PFSK-1 (cell line): ENCODE data around the gene KCNC3.

Experiments
- FOXP2 ChIP-seq: optimal IDR thresholded peaks from 2 replicates; pipeline ENCODE3; 2011; ENCODE audit warnings: borderline replicate concordance, control low read depth, inconsistent platforms; ENCODE audit not compliant: insufficient read depth; ENCODE audit errors: extremely low read length, extremely low read depth
- POLR2AphosphoS5 ChIP-seq: IDR thresholded peaks from 2 replicates; pipeline ENCODE4 v1.6.1; 2012; ENCODE audit warnings: low read depth, mild to moderate bottlenecking, control low read depth, low read length, moderate library complexity
- SIN3A ChIP-seq: IDR thresholded peaks from 2 replicates; pipeline ENCODE4 v1.6.1; 2012; ENCODE audit warnings: mild to moderate bottlenecking, low read length, moderate library complexity, borderline replicate concordance; ENCODE audit not compliant: insufficient read depth
- TAF1 ChIP-seq: IDR thresholded peaks from 2 replicates; pipeline ENCODE4 v1.6.1; 2012; ENCODE audit warnings: low read length, control low read depth, borderline replicate concordance; ENCODE audit not compliant: insufficient read depth
- TF ChIP-seq, protein P1 (sequence below), 2 experiments: IDR thresholded peaks; 2 replicates each; pipeline versions ENCODE4 v1.6.1 to v1.8.0; 2011 to 2012; ENCODE audit warnings: low read depth in 2 of 2, low read length in 2 of 2, control low read depth in 1 of 2, inconsistent platforms in 1 of 2, mild to moderate bottlenecking in 1 of 2, moderate library complexity in 1 of 2; ENCODE audit not compliant: insufficient read depth in 1 of 2

Gene KCNC3

DNA sequence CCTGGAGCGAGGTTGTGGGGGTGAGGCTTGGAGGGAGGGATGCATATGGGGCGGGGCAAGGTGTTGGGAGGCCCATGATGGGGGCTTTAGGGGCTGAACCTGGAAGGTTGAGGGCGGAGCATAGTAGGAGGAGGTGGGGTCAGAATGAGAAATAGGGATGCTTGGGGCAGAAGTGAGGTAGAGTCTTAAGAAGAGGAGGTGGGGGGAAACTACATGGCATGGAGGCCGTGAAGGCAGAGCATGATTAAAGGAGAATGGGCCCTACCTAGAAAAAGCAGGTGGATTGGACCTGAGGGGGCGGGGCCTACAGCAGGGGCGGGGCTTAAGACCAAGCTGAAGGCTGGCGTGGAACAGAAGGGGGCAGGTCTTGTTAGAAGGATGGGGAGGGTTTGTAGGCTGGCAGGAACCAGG lies 47.9 kb upstream of the KCNC3 start:
- no peak for TF ChIP-seq TAF1
- no peak for TF ChIP-seq FOXP2
- TF ChIP-seq SIN3A: no peak
- no peak for TF ChIP-seq POLR2AphosphoS5
- TF ChIP-seq, protein P1, sequence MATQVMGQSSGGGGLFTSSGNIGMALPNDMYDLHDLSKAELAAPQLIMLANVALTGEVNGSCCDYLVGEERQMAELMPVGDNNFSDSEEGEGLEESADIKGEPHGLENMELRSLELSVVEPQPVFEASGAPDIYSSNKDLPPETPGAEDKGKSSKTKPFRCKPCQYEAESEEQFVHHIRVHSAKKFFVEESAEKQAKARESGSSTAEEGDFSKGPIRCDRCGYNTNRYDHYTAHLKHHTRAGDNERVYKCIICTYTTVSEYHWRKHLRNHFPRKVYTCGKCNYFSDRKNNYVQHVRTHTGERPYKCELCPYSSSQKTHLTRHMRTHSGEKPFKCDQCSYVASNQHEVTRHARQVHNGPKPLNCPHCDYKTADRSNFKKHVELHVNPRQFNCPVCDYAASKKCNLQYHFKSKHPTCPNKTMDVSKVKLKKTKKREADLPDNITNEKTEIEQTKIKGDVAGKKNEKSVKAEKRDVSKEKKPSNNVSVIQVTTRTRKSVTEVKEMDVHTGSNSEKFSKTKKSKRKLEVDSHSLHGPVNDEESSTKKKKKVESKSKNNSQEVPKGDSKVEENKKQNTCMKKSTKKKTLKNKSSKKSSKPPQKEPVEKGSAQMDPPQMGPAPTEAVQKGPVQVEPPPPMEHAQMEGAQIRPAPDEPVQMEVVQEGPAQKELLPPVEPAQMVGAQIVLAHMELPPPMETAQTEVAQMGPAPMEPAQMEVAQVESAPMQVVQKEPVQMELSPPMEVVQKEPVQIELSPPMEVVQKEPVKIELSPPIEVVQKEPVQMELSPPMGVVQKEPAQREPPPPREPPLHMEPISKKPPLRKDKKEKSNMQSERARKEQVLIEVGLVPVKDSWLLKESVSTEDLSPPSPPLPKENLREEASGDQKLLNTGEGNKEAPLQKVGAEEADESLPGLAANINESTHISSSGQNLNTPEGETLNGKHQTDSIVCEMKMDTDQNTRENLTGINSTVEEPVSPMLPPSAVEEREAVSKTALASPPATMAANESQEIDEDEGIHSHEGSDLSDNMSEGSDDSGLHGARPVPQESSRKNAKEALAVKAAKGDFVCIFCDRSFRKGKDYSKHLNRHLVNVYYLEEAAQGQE (IDR thresholded peaks at IDR 0.05; ENCODE audit: insufficient read depth in 1 of 2, low read depth in 2 of 2, low read length in 2 of 2): no peak

DNA sequence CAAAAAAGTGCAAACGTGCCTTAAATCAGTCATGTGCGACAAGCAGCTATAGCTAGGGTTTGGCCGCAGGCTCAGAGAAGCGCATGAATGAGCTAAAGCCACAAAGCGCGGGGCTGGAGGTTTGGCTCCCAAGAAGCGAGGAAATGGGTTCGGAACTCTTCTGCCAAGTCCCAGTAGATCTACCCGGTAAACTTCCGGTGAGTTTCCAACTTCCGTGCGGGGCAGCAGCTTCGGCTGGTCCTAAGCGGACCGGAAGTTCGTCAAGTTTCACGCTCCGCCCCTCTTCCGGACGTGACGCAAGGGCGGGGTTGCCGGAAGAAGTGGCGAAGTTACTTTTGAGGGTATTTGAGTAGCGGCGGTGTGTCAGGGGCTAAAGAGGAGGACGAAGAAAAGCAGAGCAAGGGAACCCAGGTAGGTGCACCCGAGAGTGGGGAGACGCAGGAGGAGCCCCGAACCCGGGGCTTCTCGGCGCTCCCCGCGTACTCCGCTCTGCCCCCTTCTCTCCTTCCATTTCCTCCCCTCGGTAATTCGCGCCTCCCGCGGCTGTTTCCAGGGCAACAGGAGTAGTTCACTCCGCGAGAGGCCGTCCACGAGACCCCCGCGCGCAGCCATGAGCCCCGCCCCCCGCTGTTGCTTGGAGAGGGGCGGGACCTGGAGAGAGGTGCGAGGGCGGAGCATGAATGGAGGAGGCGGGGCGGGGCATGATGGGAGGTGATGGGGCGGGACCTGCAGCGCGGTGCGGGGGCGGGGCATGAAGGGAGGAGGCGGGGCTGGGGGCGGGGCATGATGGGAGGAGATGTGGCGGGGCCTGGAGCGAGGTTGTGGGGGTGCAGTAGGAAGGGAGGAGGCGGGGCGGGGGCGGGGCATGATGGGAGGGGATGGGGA lies 47.2 kb upstream of the KCNC3 start, which contains the start of gene NR1H2:
TSS of gene NR1H2 (plus strand) at position 292 of the 885 bp plus-strand sequence. CDS start 1,149 bp downstream, outside the sequence.
- peak; percentile 34 for TF ChIP-seq FOXP2
- TF ChIP-seq, protein P1 (IDR thresholded peaks at IDR 0.05; ENCODE audit: insufficient read depth in 1 of 2, low read depth in 2 of 2, low read length in 2 of 2): peak in 1 of 2 experiments; percentile 41; a peak in 1 of 4 replicates
- no peak; the same call in 1 of the 2 replicates for TF ChIP-seq SIN3A
- TF ChIP-seq TAF1: peak; percentile 86; the same call in 1 of the 2 replicates
- TF ChIP-seq POLR2AphosphoS5: peak; percentile 86

DNA sequence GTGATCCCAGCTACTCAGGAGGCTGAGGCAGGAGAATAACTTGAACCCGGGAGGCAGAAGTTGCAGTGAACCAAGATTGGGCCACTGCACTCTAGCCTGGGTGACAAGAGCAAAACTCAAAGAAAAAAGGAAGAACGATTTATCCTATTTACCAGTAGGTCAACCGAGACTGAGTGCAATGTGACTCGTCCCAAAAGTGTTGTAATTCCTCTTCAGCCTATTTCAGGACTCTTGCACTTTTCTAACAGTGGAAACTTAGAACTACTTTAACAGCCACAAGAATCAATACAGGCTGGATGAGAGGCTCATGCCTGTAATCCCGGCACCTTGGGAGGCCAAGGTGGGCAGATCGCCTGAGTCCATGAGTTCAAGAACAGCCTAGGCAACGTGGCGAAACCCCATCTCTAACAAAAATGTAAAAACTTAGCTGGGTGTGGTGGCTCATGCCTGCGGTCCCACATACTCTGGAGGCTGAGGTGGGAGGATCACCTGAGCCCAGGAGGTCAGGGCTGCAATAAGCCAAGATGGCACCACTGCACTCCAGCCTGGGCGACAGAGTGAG lies 42.8 kb upstream of the KCNC3 start:
- TF ChIP-seq, protein P1 (IDR thresholded peaks at IDR 0.05; ENCODE audit: insufficient read depth in 1 of 2, low read depth in 2 of 2, low read length in 2 of 2): no peak
- TF ChIP-seq TAF1 (no peak), FOXP2 (no peak), POLR2AphosphoS5 (no peak), SIN3A (no peak)

DNA sequence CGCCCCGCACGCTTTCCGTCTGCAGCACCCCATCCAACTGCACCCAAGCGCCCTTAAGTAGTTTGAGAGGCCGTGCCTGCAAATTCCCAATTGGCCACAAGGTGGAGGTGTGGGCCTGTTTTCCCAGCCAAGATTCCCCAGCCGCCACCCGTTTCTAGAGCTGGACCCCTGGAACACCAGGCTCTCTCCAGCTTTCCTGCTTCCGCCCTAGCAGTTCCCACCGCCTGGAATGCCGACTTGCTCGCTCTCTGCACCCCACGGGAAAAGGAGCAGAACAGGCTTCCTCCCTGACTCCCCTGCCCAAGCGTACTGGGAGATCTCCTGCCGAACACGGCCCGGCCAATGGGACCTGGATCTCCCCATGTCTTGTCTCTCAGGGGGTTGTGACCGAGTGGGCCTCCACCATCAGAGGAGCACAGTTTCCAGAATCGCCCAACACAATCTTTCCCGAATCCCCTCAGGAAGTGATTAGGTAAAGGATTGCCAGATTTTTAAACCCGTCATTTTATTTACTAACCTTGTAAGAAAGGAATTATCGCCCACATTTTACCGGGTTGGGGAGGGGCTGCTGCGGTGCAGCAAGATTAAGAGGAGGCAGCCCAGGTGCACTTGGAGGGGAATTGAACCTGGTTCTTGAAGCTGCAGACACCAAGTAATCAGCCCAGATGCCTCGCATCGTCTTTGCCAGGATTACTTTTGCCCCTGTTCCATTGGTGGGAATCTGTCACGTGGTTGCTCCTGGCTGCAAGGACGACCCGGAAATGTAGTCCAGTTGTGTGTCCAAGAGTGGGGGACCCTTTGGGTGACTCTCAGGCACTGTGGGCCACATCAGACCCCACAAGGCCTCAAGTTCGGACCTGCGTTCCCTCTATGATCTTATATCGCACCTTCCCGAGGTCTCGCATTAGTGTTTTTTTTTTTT lies 39.7 kb upstream of the KCNC3 start:
- TF ChIP-seq TAF1: no peak
- no peak for TF ChIP-seq FOXP2
- TF ChIP-seq, protein P1 (IDR thresholded peaks at IDR 0.05; ENCODE audit: insufficient read depth in 1 of 2, low read depth in 2 of 2, low read length in 2 of 2): no peak
- no peak for TF ChIP-seq SIN3A
- TF ChIP-seq POLR2AphosphoS5: no peak
